T1000 (cell line): ENCODE measurements around the gene DNASE1L1.
A peak's percentile ranks its signal among the peaks of the same experiment; 100 is the strongest.

Experiments
- DNase-seq: peaks from one replicate; lab custom pipeline; 2025; ENCODE audit warnings: mixed read lengths; lab: John Stamatoyannopoulos, UW

The DNASE1L1 gene

GRCh38 chrX:154382483-154383069 is 26.5 kb downstream of the DNASE1L1 start:
- DNase-seq = no peak

GRCh38 chrX:154381271-154381670 is 27.8 kb downstream of the DNASE1L1 start:
- DNase-seq = no peak

GRCh38 chrX:154380787-154381186 is 28.3 kb downstream of the DNASE1L1 start:
- DNase-seq = no peak

GRCh38 chrX:154380153-154380552 is 28.9 kb downstream of the DNASE1L1 start:
- no peak for DNase-seq

GRCh38 chrX:154379569-154379951 is 29.5 kb downstream of the DNASE1L1 start:
- DNase-seq = no peak

- peak; percentile 93 for DNase-seq
Measured at GRCh38 chrX:154378799-154379568, 30.1 kb downstream of the DNASE1L1 start, which contains the start of gene EMD. Gene EMD, plus strand, starts transcription at chrX:154379295. Its CDS starts 190 bp downstream, at chrX:154379485.

- DNase-seq = no peak
Measured at GRCh38 chrX:154378059-154378798, 30.8 kb downstream of the DNASE1L1 start.

GRCh38 chrX:154376774-154377173 is 32.3 kb downstream of the DNASE1L1 start:
- no peak for DNase-seq

GRCh38 chrX:154375156-154375504 is 33.9 kb downstream of the DNASE1L1 start:
- no peak for DNase-seq

- no peak for DNase-seq
Measured at GRCh38 chrX:154374313-154375155, 34.5 kb downstream of the DNASE1L1 start, which contains the start of gene FLNA. Gene FLNA, minus strand, starts transcription at chrX:154374634. Its CDS starts 3,389 bp downstream, at chrX:154371245.

- no peak for DNase-seq
Measured at GRCh38 chrX:154373340-154374306, 35.4 kb downstream of the DNASE1L1 start.

GRCh38 chrX:154372612-154373022 is 36.4 kb downstream of the DNASE1L1 start:
- no peak for DNase-seq

- DNase-seq = peak; percentile 34
Measured at GRCh38 chrX:154371789-154372300, 37.2 kb downstream of the DNASE1L1 start.

- peak; percentile 74 for DNase-seq
Measured at GRCh38 chrX:154371017-154371788, 37.9 kb downstream of the DNASE1L1 start.

GRCh38 chrX:154370300-154371016 is 38.6 kb downstream of the DNASE1L1 start:
- DNase-seq = no peak

GRCh38 chrX:154369449-154370299 is 39.4 kb downstream of the DNASE1L1 start:
- peak; percentile 35 for DNase-seq

- peak; percentile 79 for DNase-seq
Measured at GRCh38 chrX:154368630-154369448, 40.2 kb downstream of the DNASE1L1 start.
